ENCODE results near the gene TMPRSS11B. TPM values are rescaled to one million over a fixed set of nuclear protein-coding genes. Genes with fewer than 3 reads are reported as not detected.

The TMPRSS11B gene
- total RNA-seq, 1 donor from 2014 or later = 1.0 TPM

DNA sequence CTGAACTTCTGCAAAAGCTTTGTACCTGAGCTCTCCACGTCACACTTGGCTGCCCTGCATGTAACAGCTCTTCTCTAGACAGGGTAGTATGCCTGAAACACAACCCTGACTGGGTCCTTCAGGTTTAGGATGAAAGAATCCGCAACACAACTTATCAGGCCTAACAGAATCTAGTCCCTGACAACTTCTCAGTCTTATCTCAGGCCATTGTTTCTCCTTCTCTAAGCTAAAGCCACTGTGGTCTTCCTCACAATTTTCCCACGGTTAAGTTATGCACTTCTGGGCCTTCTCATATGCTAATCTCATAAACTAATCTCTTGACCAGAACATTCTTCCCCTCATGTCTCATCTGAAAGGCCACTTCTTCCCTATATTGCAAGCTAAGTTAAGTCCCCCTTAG is 10.8 kb upstream of the TMPRSS11B start:
- Mint-ChIP-seq H3K36me3 (no peaks in the 10 kb centered on the region), H3K27me3 (no peaks in the 10 kb centered on the region), H3K27ac (no peak overlapping the region), H3K4me1 (ENCODE audit: unreplicated experiment) (no peaks in the 10 kb centered on the region), H3K9me3 (no peaks in the 10 kb centered on the region), H3K4me3 (no peak overlapping the region)
- DNase-seq (ENCODE audit: extremely low spot score, unreplicated experiment) = no peak
- TF ChIP-seq CTCF (conservative IDR thresholded peaks at IDR 0.05) = no peak

- Mint-ChIP-seq H3K36me3 (no peaks in the 10 kb centered on the region), H3K4me3 (no peak overlapping the region), H3K4me1 (ENCODE audit: unreplicated experiment) (no peaks in the 10 kb centered on the region), H3K27ac (no peak overlapping the region), H3K9me3 (peaks cover 3% of the 10 kb centered on the region), H3K27me3 (no peaks in the 10 kb centered on the region)
- no peak for TF ChIP-seq CTCF (conservative IDR thresholded peaks at IDR 0.05)
- DNase-seq (ENCODE audit: extremely low spot score, unreplicated experiment) = no peak
Measured at GRCh38 chr4:68250151-68250930, 4.8 kb upstream of the TMPRSS11B start.

- Mint-ChIP-seq H3K4me3 (no peak overlapping the region), H3K36me3 (no peaks in the 10 kb centered on the region), H3K27me3 (no peaks in the 10 kb centered on the region), H3K4me1 (ENCODE audit: unreplicated experiment) (no peaks in the 10 kb centered on the region), H3K9me3 (peaks cover 3% of the 10 kb centered on the region), H3K27ac (no peak overlapping the region)
- no peak for DNase-seq (ENCODE audit: extremely low spot score, unreplicated experiment)
- TF ChIP-seq CTCF (conservative IDR thresholded peaks at IDR 0.05) = no peak
Measured at GRCh38 chr4:68249434-68249833, 3.9 kb upstream of the TMPRSS11B start.

GRCh38 chr4:68240620-68241019 is 4.9 kb downstream of the TMPRSS11B start:
- Mint-ChIP-seq H3K9me3 (peaks cover 5% of the 10 kb centered on the region), H3K4me3 (no peak overlapping the region), H3K36me3 (no peaks in the 10 kb centered on the region), H3K4me1 (ENCODE audit: unreplicated experiment) (no peaks in the 10 kb centered on the region), H3K27me3 (no peaks in the 10 kb centered on the region), H3K27ac (no peak overlapping the region)
- TF ChIP-seq CTCF (conservative IDR thresholded peaks at IDR 0.05) = no peak
- no peak for DNase-seq (ENCODE audit: extremely low spot score, unreplicated experiment)

DNA sequence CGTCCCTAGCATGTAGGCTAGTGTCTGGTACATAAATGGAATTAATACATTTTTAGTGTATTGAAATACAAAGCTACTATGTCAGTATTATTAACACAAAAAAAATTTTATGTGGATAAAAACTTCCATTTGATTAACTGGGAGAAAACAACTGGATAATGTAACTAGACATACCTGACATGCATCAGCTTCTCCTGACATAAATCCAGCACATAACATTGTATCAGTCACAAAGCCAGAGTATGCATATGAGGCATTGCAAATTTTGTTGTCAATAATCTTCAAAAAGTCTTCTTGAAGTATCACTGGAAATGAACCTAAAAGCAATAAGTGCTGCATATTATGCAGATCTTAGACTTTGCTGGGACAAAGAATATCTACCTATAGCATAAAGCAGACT is 16.9 kb downstream of the TMPRSS11B start:
- DNase-seq (ENCODE audit: extremely low spot score, unreplicated experiment) = no peak
- no peaks in the 10 kb centered on the region for H3K27me3 Mint-ChIP-seq
- H3K27ac Mint-ChIP-seq = no peak overlapping the region
- peaks cover under 1% of the 10 kb centered on the region for H3K9me3 Mint-ChIP-seq
- TF ChIP-seq CTCF (conservative IDR thresholded peaks at IDR 0.05) = no peak
- H3K4me1 Mint-ChIP-seq (ENCODE audit: unreplicated experiment) = no peaks in the 10 kb centered on the region
- H3K36me3 Mint-ChIP-seq = no peaks in the 10 kb centered on the region
- H3K4me3 Mint-ChIP-seq = no peak overlapping the region
